K562 (cell line): ENCODE data around the gene TICAM1. TPM values are rescaled to one million over a fixed set of nuclear protein-coding genes. Genes with fewer than 3 reads are reported as not detected.

Experiments
- ATAC-seq: fragments of 200-7000 bp; cut with Tn5 transposase; 3 replicates; pipeline ENCODE4 v1.9.1; 2020; ENCODE audit warnings: moderate library complexity
- BruUV-seq: library from RNA; stranded (reverse); fragments of 400-500 nt; replicated peaks from 2 replicates; lab custom pipeline; 2021; lab: Mats Ljungman, UMichigan
- CTCF ChIA-PET: fragments of 300-600 bp; formaldehyde crosslinking; extraction: SDS; loops from one replicate; lab custom pipeline; 2021; ENCODE audit warnings: low intra/inter-chr PET ratio; lab: Yijun Ruan, JAX
- POLR2A ChIA-PET: fragments of 300-600, 350-650 bp; sonication (Branson Sonifier 250); formaldehyde crosslinking; extraction: SDS; loops from one replicate; lab custom pipeline; 2021; ENCODE audit warnings: antibody characterized with exemption, inconsistent platforms; lab: Yijun Ruan, JAX
- DNase-seq, 4 experiments: peaks; one replicate each; pipeline versions ENCODE4 v3.0.0 to v3.0.0-alpha.2; 2011 to 2018; ENCODE audit warnings: low spot score in 3 of 4, mixed read lengths in 3 of 4; ENCODE audit errors: extremely low read depth in 1 of 4
- FAIRE-seq: peaks from 2 replicates; lab custom pipeline; 2011; peaks lifted over from hg19 to GRCh38; lab: Jason Lieb, UNC
- H2AFZ ChIP-seq: 2 replicates; pipeline ENCODE4 v1.6.0; 2011; ENCODE audit warnings: low read depth, low read length, control low read depth, inconsistent platforms
- H3K27ac ChIP-seq: fragments of 200-600 bp; 3 replicates; pipeline ENCODE4 v1.8.0; 2011; ENCODE audit warnings: low read depth, mild to moderate bottlenecking, control low read depth, inconsistent platforms, low read length, moderate library complexity, mixed read lengths; ENCODE audit errors: extremely low read depth
- H3K27me3 ChIP-seq, 2 experiments: fragments of 300-600 bp in 1 of 2; 2 replicates in 1 of 2; 3 replicates in 1 of 2; pipeline versions ENCODE4 v1.6.0 to v1.8.0; 2011; ENCODE audit warnings: inconsistent platforms in 2 of 2, low read length in 2 of 2, mild to moderate bottlenecking in 1 of 2, mixed read lengths in 1 of 2, moderate library complexity in 1 of 2; ENCODE audit not compliant: control insufficient read depth in 2 of 2, insufficient read depth in 2 of 2
- H3K36me3 ChIP-seq: fragments of 300-600 bp; 3 replicates; pipeline ENCODE4 v1.8.0; 2011; ENCODE audit warnings: mild to moderate bottlenecking, low read length, inconsistent platforms; ENCODE audit not compliant: control insufficient read depth, insufficient read depth
- H3K4me1 ChIP-seq, 2 experiments: fragments of 200-600 bp in 1 of 2; replicated peaks in 1 of 2; 2 replicates in 1 of 2; 3 replicates in 1 of 2; pipeline versions ENCODE4 v1.5.1 to v1.8.0; 2011; ENCODE audit warnings: inconsistent platforms in 2 of 2, low read length in 2 of 2, mild to moderate bottlenecking in 1 of 2, mixed read lengths in 1 of 2, moderate library complexity in 1 of 2; ENCODE audit not compliant: control insufficient read depth in 2 of 2, insufficient read depth in 2 of 2
- H3K4me2 ChIP-seq: 2 replicates; pipeline ENCODE4 v1.6.1; 2011; ENCODE audit warnings: low read length, control low read depth, inconsistent platforms, mixed read lengths; ENCODE audit not compliant: insufficient read depth
- H3K4me3 ChIP-seq: fragments of 200-600 bp; sonication (generic), shearing (Covaris generic); 2 replicates; pipeline ENCODE4 v1.5.1; 2016; ENCODE audit warnings: control low read depth, inconsistent platforms
- H3K79me2 ChIP-seq: fragments of 200-600 bp; 3 replicates; pipeline ENCODE4 v1.8.0; 2011; ENCODE audit warnings: low read length, inconsistent platforms; ENCODE audit not compliant: control insufficient read depth, insufficient read depth
- H3K9ac ChIP-seq, 2 experiments: 2 replicates each; pipeline versions ENCODE4 v1.6.0 to v1.6.1; 2011; ENCODE audit warnings: low read depth in 2 of 2, low read length in 2 of 2, control low read depth in 1 of 2, inconsistent platforms in 1 of 2, mild to moderate bottlenecking in 1 of 2, mixed read lengths in 1 of 2; ENCODE audit not compliant: insufficient read depth in 1 of 2
- H3K9me1 ChIP-seq: one replicate; pipeline ENCODE4 v1.6.0; 2011; ENCODE audit warnings: inconsistent platforms, mild to moderate bottlenecking, low read length, moderate library complexity; ENCODE audit not compliant: control insufficient read depth, insufficient read depth
- H3K9me3 ChIP-seq: replicated peaks from 2 replicates; pipeline ENCODE4 v1.5.1; 2011; ENCODE audit warnings: low read depth, low read length, inconsistent platforms; ENCODE audit not compliant: control insufficient read depth, insufficient read depth
- H4K20me1 ChIP-seq: replicated peaks from 2 replicates; pipeline ENCODE4 v1.6.1; 2011; ENCODE audit warnings: low read length, inconsistent platforms, mixed read lengths; ENCODE audit not compliant: control insufficient read depth, insufficient read depth
- ELF2 ChIP-seq: fragments of 250-450 bp; sonication (Bioruptor Pico); IDR thresholded peaks from 2 replicates; pipeline ENCODE4 v1.5.0; 2021; ENCODE audit warnings: mild to moderate bottlenecking
- PRDM10 ChIP-seq: fragments of 450-650 bp; IDR thresholded peaks from 2 replicates; pipeline ENCODE4 v1.6.1; 2018; ENCODE audit not compliant: partially characterized antibody
- ZNF586 ChIP-seq: fragments of 450-650 bp; formaldehyde crosslinking; conservative IDR thresholded peaks from 2 replicates; pipeline ENCODE4 v1.4.0; 2020; ENCODE audit warnings: mild to moderate bottlenecking, moderate library complexity
- WGBS: fragments of 100-300 bp; shearing (Covaris generic); methylation state at CpG from one replicate; pipeline ENCODE4 v1.1.6; 2016; ENCODE audit warnings: low coverage, mixed read lengths; ENCODE audit not compliant: insufficient coverage; ENCODE audit errors: missing lambda C conversion rate; 5-methylcytosine and 5-hydroxymethylcytosine counted together
- in situ Hi-C: fragments of 300-500 bp; cut with MboI; formaldehyde crosslinking; loops from 4 replicates; pipeline ENCODE4 v1.15.0; 2018; ENCODE audit warnings: inconsistent platforms, mixed read lengths
- intact Hi-C: fragments of 100-400 bp; cut with micrococcal nuclease; formaldehyde crosslinking; loops from 2 replicates; pipeline ENCODE4 v1.14.2; 2022
- polyA plus RNA-seq, 8 experiments: library from polyadenylated mRNA; depleted of rRNA in 4 of 8; stranded (reverse) in 5 of 8; unstranded in 3 of 8; fragments of >200 nt; fragmentation: Nextera tagmentation in 2 of 8; fragmentation: Illumina TruSeq in 1 of 8; extraction: Ambion mirVana in 2 of 8; extraction: Trizol in 1 of 8; gene quantifications; 2 replicates each; pipeline versions ENCODE4 v1.2.1 to v1.2.3, GENCODE V29; 2011 to 2014; ENCODE audit warnings: inconsistent platforms in 1 of 8, missing spikeins in 1 of 8
- total RNA-seq, 7 experiments: library from RNA; depleted of rRNA in 6 of 7; stranded (reverse); fragments of >200 nt in 6 of 7; fragmentation: Illumina TruSeq in 2 of 7; extraction: Trizol in 2 of 7; gene quantifications; 2 replicates each; pipeline versions ENCODE4 v1.2.1 to v1.2.3, GENCODE V29; 2011 to 2021; ENCODE audit warnings: low replicate concordance in 1 of 7

Gene TICAM1
- total and polyA plus RNA-seq, 9 of the 15 experiments (the other 6 are each of a cell fraction or from before 2014, with no cell fraction given): 0.07 to 11.6 (median 1.5) TPM

- Histone ChIP-seq H3K27ac (no peak overlapping the region), H3K4me3 (no peak overlapping the region), H2AFZ (no peak overlapping the region), H3K4me1 (peaks cover 0 to 20% of the 10 kb centered on the region in 2 experiments; a peak in 3 of 5 replicates), H3K27me3 (no peaks in the 10 kb centered on the region), H3K9ac (peak overlapping the region in 1 of 2 experiments; percentile 83; a peak in 2 of 4 replicates), H3K79me2 (peaks cover 13% of the 10 kb centered on the region), H3K9me1 (no peaks in the 10 kb centered on the region), H4K20me1 (no peaks in the 10 kb centered on the region; the same call in 1 of the 2 replicates), H3K4me2 (no peak overlapping the region), H3K36me3 (peaks cover 13% of the 10 kb centered on the region; the same call in 2 of the 3 replicates), H3K9me3 (no peaks in the 10 kb centered on the region)
- CTCF ChIA-PET: interaction anchor here (0.6 kb wide), 1 partner anchor 80 kb away, joined by 3 read pairs; no protein-coding TSS in a partner anchor
- no peak for FAIRE-seq
- TF ChIP-seq PRDM10: peak; percentile 81
- TF ChIP-seq ZNF586 (CRISPR knock-in tag): no peak
- TF ChIP-seq ELF2 (CRISPR knock-in tag): no peak
- WGBS: 23% methylated on average over 23 of the region's 23 CpGs
- intact Hi-C loops (no loop called here), in situ Hi-C loops (no loop called here)
- no peak for DNase-seq
- ATAC-seq: no peak
- POLR2A ChIA-PET: interaction anchor here (0.7 to 2.3 kb wide), 4 partner anchors 8 to 275 kb away, joined by 3 to 8 read pairs (median 6); partner anchors contain the start of gene FEM1A
- BruUV-seq: no TSS peak
Observed at GRCh38 chr19:4800591-4801081, 30.9 kb downstream of the TICAM1 start.
